Stomach (tissue), 9 donors: ENCODE measurements around the gene PLA2G4F. TPM values are rescaled to one million over a fixed set of nuclear protein-coding genes. Genes with fewer than 3 reads are reported as not detected.
"Not testable (repeated sequence)": the region's sequence is repeated elsewhere in the genome, so short reads cannot be mapped to it uniquely, and the experiment has no call there.

Experiments
- DNase-seq, 2 donors: peaks; one replicate each; pipeline versions ENCODE4 v3.0.0 to v3.0.0-alpha.2; 2013 to 2019
- H3K27ac ChIP-seq, 5 donors: fragments of 200-600 bp in 4 of 5; sonication (generic) in 4 of 5; one replicate each; pipeline ENCODE4 v1.5.1; 2013 to 2019; ENCODE audit warnings: mild to moderate bottlenecking in 1 of 5, moderate library complexity in 1 of 5
- H3K27me3 ChIP-seq, 3 donors: fragments of 200-600 bp; sonication (generic); one replicate each; pipeline ENCODE4 v1.5.1; 2017 to 2019; ENCODE audit warnings: mixed run types in 1 of 3
- H3K36me3 ChIP-seq, 4 donors: fragments of 200-600 bp; sonication (generic); 1 replicate in 3 of 4; 2 replicates in 1 of 4; pipeline ENCODE4 v1.5.1; 2016 to 2019
- H3K4me1 ChIP-seq, 4 donors: fragments of 200-600 bp; sonication (generic); one replicate each; pipeline ENCODE4 v1.5.1; 2016 to 2019
- H3K4me3 ChIP-seq, 4 donors: fragments of 200-600 bp; sonication (generic) in 3 of 4; one replicate each; pipeline ENCODE4 v1.5.1; 2016 to 2019; ENCODE audit warnings: mild to moderate bottlenecking in 1 of 4
- H3K9me3 ChIP-seq, 4 donors: fragments of 200-600 bp; sonication (generic); one replicate each; pipeline ENCODE4 v1.5.1; 2016 to 2019
- EP300 ChIP-seq: sonication (generic); formaldehyde crosslinking; IDR thresholded peaks from one replicate; pipeline ENCODE4 v1.6.1; 2017; ENCODE audit warnings: antibody characterized with exemption
- POLR2A ChIP-seq, 4 donors: fragments of 450-650 bp; IDR thresholded peaks; one replicate each; pipeline ENCODE4 v1.6.1; 2016; ENCODE audit warnings: antibody characterized with exemption in 4 of 4, control low read depth in 2 of 4, mild to moderate bottlenecking in 1 of 4, moderate library complexity in 1 of 4
- POLR2AphosphoS5 ChIP-seq, 3 donors: sonication (generic); formaldehyde crosslinking; IDR thresholded peaks; one replicate each; pipeline ENCODE4 v1.6.1; 2016; ENCODE audit warnings: antibody characterized with exemption in 3 of 3
- WGBS, 5 donors: extraction: QIAGEN DNeasy Blood & Tissue Kit in 3 of 5; methylation state at CpG; one replicate each; pipeline versions ENCODE4 v1.1.5 to v1.1.7; 2013 to 2018; 5-methylcytosine and 5-hydroxymethylcytosine counted together
- intact Hi-C: fragments of 100-400 bp; cut with DNase I; formaldehyde crosslinking; loops from one replicate; pipeline ENCODE4 v1.15.1; 2023; ENCODE audit warnings: low total_unique reads
- polyA plus RNA-seq, 3 donors: library from polyadenylated mRNA; stranded (reverse); fragments of 200-250 nt; gene quantifications; one replicate each; pipeline ENCODE4 v1.2.3, GENCODE V29; 2013
- total RNA-seq, 5 donors: library from RNA; depleted of rRNA; stranded (reverse); fragments of >200 nt; gene quantifications; one replicate each; pipeline versions ENCODE4 v1.1.0 to v1.2.3, GENCODE V29; 2014 to 2016
- TF ChIP-seq, protein P1 (sequence below), 7 experiments: fragments of 450-650 bp in 4 of 7; fragments of 200-600 bp in 3 of 7; sonication (generic) in 3 of 7; IDR thresholded peaks; one replicate each; pipeline ENCODE4 v1.5.1; 2016 to 2019; ENCODE audit warnings: antibody characterized with exemption in 7 of 7, control low read depth in 2 of 7, mild to moderate bottlenecking in 1 of 7
- donor health status: healthy with polysubstance abuse.
- donor health status: Bipolar disorder and iron deficiency.
- donor health status: healthy.

The PLA2G4F gene
- total and polyA plus RNA-seq, 8 donors: 1.9 to 41.4 (median 8.4) TPM

DNA sequence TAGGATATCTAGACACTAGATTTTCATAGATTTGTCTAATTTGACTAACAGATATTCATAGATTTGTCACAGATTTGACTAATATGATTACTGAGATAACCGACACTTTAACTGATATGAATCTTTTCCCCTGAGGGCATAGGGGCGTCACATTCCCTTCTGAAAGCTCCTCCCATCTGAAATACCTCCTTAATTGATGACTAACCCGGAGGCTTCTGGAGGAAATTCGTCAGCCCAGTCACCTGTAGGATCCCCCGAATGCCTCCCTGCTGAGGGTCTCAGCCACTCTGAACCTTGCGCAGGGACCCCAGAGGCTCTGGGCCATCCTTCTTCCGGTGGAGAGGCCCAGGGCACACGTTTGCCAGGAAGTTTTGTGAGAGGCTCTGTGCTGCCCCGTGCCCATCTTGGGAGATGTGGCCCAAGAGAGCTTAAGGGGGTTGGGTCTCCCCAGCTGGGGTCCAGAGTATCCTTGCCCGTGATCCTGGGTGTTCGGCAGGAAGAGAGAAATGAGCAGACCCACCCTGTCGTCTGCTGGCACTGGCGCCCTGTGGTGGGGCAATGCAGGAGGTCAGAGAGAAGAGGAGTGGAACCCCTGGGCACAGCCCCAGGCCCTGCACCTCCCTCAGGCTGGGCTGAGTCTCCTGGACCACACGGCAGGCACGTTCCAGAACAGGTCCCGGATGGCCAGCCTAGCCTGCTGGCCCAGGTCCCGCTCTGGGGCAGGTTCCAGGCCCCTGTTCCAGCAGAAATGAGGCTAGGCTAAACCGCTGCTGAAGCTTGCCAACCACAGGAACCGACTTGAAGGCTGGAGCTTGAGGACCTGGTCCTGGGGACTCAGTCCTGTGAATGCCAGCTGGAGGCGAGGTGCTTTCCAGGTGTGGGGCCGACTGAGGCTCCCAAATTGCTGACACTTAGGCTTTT, 63.8 kb downstream of the PLA2G4F start:
- intact Hi-C loops: no loop called here
- Histone ChIP-seq H3K4me3 (no peak overlapping the region), H3K36me3 (no peaks in the 10 kb centered on the region), H3K27ac (no peak overlapping the region), H3K9me3 (no peaks in the 10 kb centered on the region), H3K27me3 (peaks cover 0 to 10% (median 0%) of the 10 kb centered on the region in 3 donors), H3K4me1 (peaks cover 15 to 38% (median 36%) of the 10 kb centered on the region in 4 donors)
- DNase-seq: peak in 1 of 2 donors; percentile 85
- 54 to 73% (median 63%) methylated on average over 16 to 21 of the region's 21 CpGs for WGBS, 5 donors
- no peak for TF ChIP-seq POLR2A (IDR thresholded peaks at IDR 0.05)
- TF ChIP-seq, protein P1, sequence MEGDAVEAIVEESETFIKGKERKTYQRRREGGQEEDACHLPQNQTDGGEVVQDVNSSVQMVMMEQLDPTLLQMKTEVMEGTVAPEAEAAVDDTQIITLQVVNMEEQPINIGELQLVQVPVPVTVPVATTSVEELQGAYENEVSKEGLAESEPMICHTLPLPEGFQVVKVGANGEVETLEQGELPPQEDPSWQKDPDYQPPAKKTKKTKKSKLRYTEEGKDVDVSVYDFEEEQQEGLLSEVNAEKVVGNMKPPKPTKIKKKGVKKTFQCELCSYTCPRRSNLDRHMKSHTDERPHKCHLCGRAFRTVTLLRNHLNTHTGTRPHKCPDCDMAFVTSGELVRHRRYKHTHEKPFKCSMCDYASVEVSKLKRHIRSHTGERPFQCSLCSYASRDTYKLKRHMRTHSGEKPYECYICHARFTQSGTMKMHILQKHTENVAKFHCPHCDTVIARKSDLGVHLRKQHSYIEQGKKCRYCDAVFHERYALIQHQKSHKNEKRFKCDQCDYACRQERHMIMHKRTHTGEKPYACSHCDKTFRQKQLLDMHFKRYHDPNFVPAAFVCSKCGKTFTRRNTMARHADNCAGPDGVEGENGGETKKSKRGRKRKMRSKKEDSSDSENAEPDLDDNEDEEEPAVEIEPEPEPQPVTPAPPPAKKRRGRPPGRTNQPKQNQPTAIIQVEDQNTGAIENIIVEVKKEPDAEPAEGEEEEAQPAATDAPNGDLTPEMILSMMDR (IDR thresholded peaks at IDR 0.05): no peak
- TF ChIP-seq POLR2AphosphoS5 (IDR thresholded peaks at IDR 0.05): no peak
- TF ChIP-seq EP300: no peak

DNA sequence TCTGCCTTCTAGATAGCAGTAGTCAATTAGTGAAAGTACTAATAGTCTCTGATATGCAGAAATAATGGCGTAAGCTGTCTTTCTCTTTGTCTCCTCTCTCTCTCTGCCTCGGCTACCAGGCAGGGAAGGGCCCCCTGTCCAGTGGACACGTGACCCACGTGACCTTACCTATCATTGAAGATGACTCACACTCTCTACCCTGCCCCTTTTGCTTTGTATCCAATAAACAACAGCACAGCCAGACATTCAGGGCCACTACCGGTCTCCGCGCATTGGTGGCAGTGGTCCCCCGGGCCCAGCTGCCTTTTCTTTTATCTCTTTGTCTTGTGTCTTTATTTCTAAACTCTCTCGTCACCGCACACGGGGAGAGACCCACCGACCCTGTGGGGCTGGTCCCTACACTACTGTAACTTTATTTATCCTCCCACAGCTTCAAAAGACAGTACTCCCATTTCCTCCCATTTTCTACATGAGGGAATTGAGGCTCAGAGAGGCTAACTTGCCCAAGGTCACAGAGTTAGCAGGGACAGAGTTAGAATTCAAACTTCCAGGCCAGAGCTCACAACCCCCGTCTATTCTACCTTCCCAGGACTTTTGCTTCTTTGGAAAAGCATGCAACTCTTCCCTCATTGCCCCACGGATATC, 64.6 kb downstream of the PLA2G4F start:
- 79 to 92% (median 83%) methylated on average over 12 to 14 of the region's 14 CpGs for whole genome bisulfite sequencing, 5 donors

DNA sequence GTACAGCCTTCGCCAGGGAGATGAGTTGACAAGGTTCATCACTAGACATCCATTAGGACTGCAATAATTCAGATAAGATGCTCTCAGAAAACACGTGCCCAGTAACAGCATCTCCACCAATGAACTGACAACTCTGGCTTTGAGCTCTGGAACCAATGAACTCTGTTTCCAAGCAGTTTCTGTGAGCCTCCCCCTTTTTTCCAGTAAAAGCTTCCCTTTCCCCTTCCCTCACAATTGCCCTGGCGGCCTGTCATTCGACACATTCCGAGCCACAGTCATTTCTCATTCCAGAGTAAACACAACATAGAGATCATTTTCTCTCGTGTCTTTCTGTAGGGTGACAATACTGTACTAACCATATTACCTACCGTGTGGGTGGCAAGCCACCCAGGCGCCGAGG, 65.7 kb downstream of the PLA2G4F start:
- intact Hi-C loops: no loop called here
- H3K9me3 ChIP-seq: no peaks in the 10 kb centered on the region
- no peak overlapping the region for H3K27ac ChIP-seq
- no peak for DNase-seq
- no peaks in the 10 kb centered on the region for H3K36me3 ChIP-seq
- H3K4me3 ChIP-seq: no peak overlapping the region
- H3K4me1 ChIP-seq: peaks cover 15 to 40% (median 37%) of the 10 kb centered on the region in 4 donors
- no peak for TF ChIP-seq POLR2AphosphoS5 (IDR thresholded peaks at IDR 0.05)
- no peak for TF ChIP-seq POLR2A (IDR thresholded peaks at IDR 0.05)
- TF ChIP-seq EP300: no peak
- TF ChIP-seq, protein P1 (IDR thresholded peaks at IDR 0.05): no peak
- 77 to 92% (median 82%) methylated on average over 9 of the region's 9 CpGs for WGBS, 5 donors
- H3K27me3 ChIP-seq: peaks cover 0 to 10% (median 0%) of the 10 kb centered on the region in 3 donors

More for the DNA sequence above, 64.6 kb downstream of the PLA2G4F start:
- peaks cover 0 to 13% (median 0%) of the 10 kb centered on the region in 3 donors for H3K27me3 ChIP-seq
- H3K27ac ChIP-seq, H3K4me3 ChIP-seq, H3K36me3 ChIP-seq, intact Hi-C loops, H3K9me3 ChIP-seq, DNase-seq: not testable (repeated sequence)
- peaks cover 15 to 40% (median 37%) of the 10 kb centered on the region in 4 donors for H3K4me1 ChIP-seq

DNA sequence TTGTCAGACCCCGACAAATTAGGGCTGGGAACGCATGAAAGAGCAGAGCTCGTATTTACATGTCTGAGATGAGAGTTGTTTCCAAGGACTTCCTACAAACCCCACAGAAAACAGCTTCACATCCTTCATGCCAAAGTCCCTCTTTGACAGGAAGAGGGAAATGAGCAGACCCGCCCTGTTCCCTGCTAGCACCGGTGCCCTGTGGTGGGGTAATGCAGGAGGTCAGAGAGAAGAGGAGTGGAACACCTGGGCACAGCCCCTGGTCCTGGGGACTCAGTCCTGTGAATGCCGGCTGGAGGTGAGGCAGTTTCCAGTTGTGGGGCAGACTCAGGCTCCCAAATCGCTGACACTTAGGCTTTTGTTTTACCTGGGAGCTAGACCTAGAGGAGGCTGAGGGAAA, 66.1 kb downstream of the PLA2G4F start:
- H3K4me1 ChIP-seq: peaks cover 15 to 40% (median 37%) of the 10 kb centered on the region in 4 donors
- DNase-seq: peak in 1 of 2 donors; percentile 24
- H3K4me3 ChIP-seq: no peak overlapping the region
- no peaks in the 10 kb centered on the region for H3K9me3 ChIP-seq
- TF ChIP-seq POLR2A (IDR thresholded peaks at IDR 0.05) (no peak), POLR2AphosphoS5 (IDR thresholded peaks at IDR 0.05) (no peak), EP300 (no peak)
- TF ChIP-seq, protein P1 (IDR thresholded peaks at IDR 0.05): no peak
- peaks cover 0 to 9% (median 0%) of the 10 kb centered on the region in 3 donors for H3K27me3 ChIP-seq
- WGBS, 5 donors: 55 to 63% (median 57%) methylated on average over 7 of the region's 7 CpGs
- H3K36me3 ChIP-seq: no peaks in the 10 kb centered on the region
- no peak overlapping the region for H3K27ac ChIP-seq
- intact Hi-C loops: no loop called here
